K562 (cell line): Measurements from ENCODE around the gene ATP9A. TPM values are rescaled to one million over a fixed set of nuclear protein-coding genes. Genes with fewer than 3 reads are reported as not detected.

Experiments used
- ADNP ChIP-seq: fragments of 200-800 bp; sonication (Bioruptor generic); IDR thresholded peaks from 2 replicates; pipeline ENCODE4 v1.6.1; 2016; ENCODE audit warnings: missing genetic modification characterization, missing compliant biosample characterization
- ATF1 ChIP-seq, 2 experiments: fragments of 450-650 bp in 1 of 2; IDR thresholded peaks; 2 replicates each; pipeline ENCODE4 v1.6.1; 2016; ENCODE audit warnings: missing compliant biosample characterization in 1 of 2, missing genetic modification characterization in 1 of 2
- GABPA ChIP-seq: fragments of 200-800 bp; sonication (Bioruptor generic); conservative IDR thresholded peaks from 2 replicates; pipeline ENCODE4 v1.6.1; 2016; ENCODE audit warnings: low read depth, missing genetic modification characterization, missing compliant biosample characterization
- GABPB1 ChIP-seq: sonication (generic); formaldehyde crosslinking; IDR thresholded peaks from 2 replicates; pipeline ENCODE4 v1.8.0; 2022; ENCODE audit warnings: mild to moderate bottlenecking, missing genetic modification reagents
- HDAC3 ChIP-seq: fragments of 450-650 bp; IDR thresholded peaks from 2 replicates; pipeline ENCODE4 v1.6.1; 2018; ENCODE audit warnings: borderline replicate concordance, mild to moderate bottlenecking, moderate library complexity; ENCODE audit not compliant: partially characterized antibody
- HDGF ChIP-seq: fragments of 450-650 bp; IDR thresholded peaks from 2 replicates; pipeline ENCODE4 v1.6.1; 2016
- MCM2 ChIP-seq: fragments of 450-650 bp; IDR thresholded peaks from 2 replicates; pipeline ENCODE4 v1.6.1; 2017; ENCODE audit warnings: low read depth, mild to moderate bottlenecking
- NCOA2 ChIP-seq, 2 experiments: fragments of 450-650 bp; IDR thresholded peaks; 2 replicates each; pipeline ENCODE4 v1.6.1; 2018; ENCODE audit warnings: mild to moderate bottlenecking in 2 of 2, moderate library complexity in 1 of 2; ENCODE audit not compliant: partially characterized antibody in 2 of 2
- NCOA6 ChIP-seq: fragments of 450-650 bp; IDR thresholded peaks from 2 replicates; pipeline ENCODE4 v1.6.1; 2017; ENCODE audit warnings: mild to moderate bottlenecking
- NCOR1 ChIP-seq: fragments of 450-650 bp; IDR thresholded peaks from 2 replicates; pipeline ENCODE4 v1.6.1; 2016; ENCODE audit warnings: mild to moderate bottlenecking, moderate library complexity
- PHF20 ChIP-seq: fragments of 450-650 bp; IDR thresholded peaks from 2 replicates; pipeline ENCODE4 v1.6.1; 2018; ENCODE audit not compliant: partially characterized antibody
- RCOR1 ChIP-seq, 2 experiments: IDR thresholded peaks; 2 replicates each; pipeline ENCODE4 v1.6.1; 2012; ENCODE audit warnings: low read depth in 2 of 2, low read length in 2 of 2, borderline replicate concordance in 1 of 2, improper control_type of control experiment in 1 of 2
- TAF15 ChIP-seq: fragments of 200-400 bp; formaldehyde crosslinking; IDR thresholded peaks from 2 replicates; pipeline ENCODE4 v1.6.1; 2017; ENCODE audit warnings: mild to moderate bottlenecking, low read depth, low read length, moderate library complexity
- WHSC1 ChIP-seq: IDR thresholded peaks from one replicate; pipeline ENCODE4 v1.6.1; 2012; ENCODE audit warnings: low read length, control low read depth, inconsistent platforms
- XRCC5 ChIP-seq: fragments of 200-400 bp; formaldehyde crosslinking; IDR thresholded peaks from 2 replicates; pipeline ENCODE4 v1.6.1; 2017; ENCODE audit warnings: low read depth, mild to moderate bottlenecking, low read length
- YY1 ChIP-seq, 3 experiments: IDR thresholded peaks; 2 replicates each; pipeline ENCODE4 v1.6.1; 2011; ENCODE audit warnings: low read length in 2 of 3, mild to moderate bottlenecking in 2 of 3, moderate library complexity in 2 of 3, borderline replicate concordance in 1 of 3, control low read depth in 1 of 3, low read depth in 1 of 3; ENCODE audit not compliant: insufficient read depth in 3 of 3, insufficient replicate concordance in 2 of 3, control insufficient read depth in 1 of 3, insufficient read length in 1 of 3; ENCODE audit errors: extremely low read depth in 1 of 3
- polyA plus RNA-seq, 8 experiments: library from polyadenylated mRNA; depleted of rRNA in 4 of 8; stranded (reverse) in 5 of 8; unstranded in 3 of 8; fragments of >200 nt; fragmentation: Nextera tagmentation in 2 of 8; fragmentation: Illumina TruSeq in 1 of 8; extraction: Ambion mirVana in 2 of 8; extraction: Trizol in 1 of 8; gene quantifications; 2 replicates each; pipeline versions ENCODE4 v1.2.1 to v1.2.3, GENCODE V29; 2011 to 2014; ENCODE audit warnings: inconsistent platforms in 1 of 8, missing spikeins in 1 of 8
- total RNA-seq, 7 experiments: library from RNA; depleted of rRNA in 6 of 7; stranded (reverse); fragments of >200 nt in 6 of 7; fragmentation: Illumina TruSeq in 2 of 7; extraction: Trizol in 2 of 7; gene quantifications; 2 replicates each; pipeline versions ENCODE4 v1.2.1 to v1.2.3, GENCODE V29; 2011 to 2021; ENCODE audit warnings: low replicate concordance in 1 of 7
- TF ChIP-seq, protein P1 (sequence below), 2 experiments: fragments of 200-800 bp in 1 of 2; sonication (Bioruptor generic) in 1 of 2; sonication (generic) in 1 of 2; formaldehyde crosslinking in 1 of 2; IDR thresholded peaks in 1 of 2; conservative IDR thresholded peaks in 1 of 2; 2 replicates each; pipeline versions ENCODE4 v1.5.0 to v1.6.1; 2016 to 2020; ENCODE audit warnings: missing compliant biosample characterization in 1 of 2, missing genetic modification characterization in 1 of 2, missing genetic modification reagents in 1 of 2
- TF ChIP-seq, protein P2 (sequence below): sonication (generic); formaldehyde crosslinking; IDR thresholded peaks from 2 replicates; pipeline ENCODE4 v1.8.0; 2022; ENCODE audit warnings: mild to moderate bottlenecking, missing genetic modification reagents
- TF ChIP-seq, protein P3 (sequence below), 2 experiments: fragments of 450-650 bp in 1 of 2; sonication (generic) in 1 of 2; formaldehyde crosslinking in 1 of 2; IDR thresholded peaks in 1 of 2; conservative IDR thresholded peaks in 1 of 2; 2 replicates each; pipeline versions ENCODE4 v1.6.1 to v1.8.1; 2016 to 2023; ENCODE audit warnings: mild to moderate bottlenecking in 2 of 2, moderate library complexity in 2 of 2, inconsistent platforms in 1 of 2, missing genetic modification reagents in 1 of 2
- TF ChIP-seq, protein P4 (sequence below): fragments of 450-650 bp; IDR thresholded peaks from 2 replicates; pipeline ENCODE4 v1.6.1; 2016

ATP9A gene
- total and polyA plus RNA-seq, 9 of the 15 experiments (the other 6 are each of a cell fraction or from before 2014, with no cell fraction given) = 0.18 to 0.62 (median 0.29) TPM

DNA sequence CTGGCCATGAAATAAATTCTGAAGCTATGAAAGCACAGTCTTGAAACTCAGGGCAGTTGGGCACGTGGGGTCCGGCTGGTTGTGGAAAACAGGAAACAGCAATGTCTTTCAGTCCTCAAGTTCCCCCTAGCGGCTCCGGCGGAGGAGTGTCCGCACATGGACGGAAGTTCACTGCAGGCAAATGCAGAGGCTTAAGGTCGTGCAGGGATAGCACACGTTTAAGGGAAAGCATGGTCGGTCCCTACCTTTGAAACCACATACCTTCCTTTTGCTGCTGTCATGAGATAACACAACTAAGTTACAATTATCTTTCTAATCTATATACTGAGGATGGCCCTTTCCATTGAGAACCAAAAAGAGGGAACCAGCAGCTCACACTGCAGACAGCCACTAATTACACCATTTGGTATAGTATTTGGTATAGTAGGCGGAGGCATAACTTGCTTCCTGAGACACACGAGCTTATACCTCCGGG lies 173.1 kb downstream of the ATP9A start (continued):
- TF ChIP-seq, protein P1, sequence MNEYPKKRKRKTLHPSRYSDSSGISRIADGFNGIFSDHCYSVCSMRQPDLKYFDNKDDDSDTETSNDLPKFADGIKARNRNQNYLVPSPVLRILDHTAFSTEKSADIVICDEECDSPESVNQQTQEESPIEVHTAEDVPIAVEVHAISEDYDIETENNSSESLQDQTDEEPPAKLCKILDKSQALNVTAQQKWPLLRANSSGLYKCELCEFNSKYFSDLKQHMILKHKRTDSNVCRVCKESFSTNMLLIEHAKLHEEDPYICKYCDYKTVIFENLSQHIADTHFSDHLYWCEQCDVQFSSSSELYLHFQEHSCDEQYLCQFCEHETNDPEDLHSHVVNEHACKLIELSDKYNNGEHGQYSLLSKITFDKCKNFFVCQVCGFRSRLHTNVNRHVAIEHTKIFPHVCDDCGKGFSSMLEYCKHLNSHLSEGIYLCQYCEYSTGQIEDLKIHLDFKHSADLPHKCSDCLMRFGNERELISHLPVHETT (CRISPR knock-in tag; conservative IDR thresholded peaks at IDR 0.05 in 1 of 2, IDR thresholded peaks at IDR 0.05 in 1 of 2) = peak in 1 of 2 experiments; percentile 69; a peak in 1 of 4 replicates
- TF ChIP-seq ATF1 (CRISPR knock-in tag; IDR thresholded peaks at IDR 0.05) = no peak
- peak; percentile 36 for TF ChIP-seq ATF1 (tag; IDR thresholded peaks at IDR 0.05)
- TF ChIP-seq, protein P2, sequence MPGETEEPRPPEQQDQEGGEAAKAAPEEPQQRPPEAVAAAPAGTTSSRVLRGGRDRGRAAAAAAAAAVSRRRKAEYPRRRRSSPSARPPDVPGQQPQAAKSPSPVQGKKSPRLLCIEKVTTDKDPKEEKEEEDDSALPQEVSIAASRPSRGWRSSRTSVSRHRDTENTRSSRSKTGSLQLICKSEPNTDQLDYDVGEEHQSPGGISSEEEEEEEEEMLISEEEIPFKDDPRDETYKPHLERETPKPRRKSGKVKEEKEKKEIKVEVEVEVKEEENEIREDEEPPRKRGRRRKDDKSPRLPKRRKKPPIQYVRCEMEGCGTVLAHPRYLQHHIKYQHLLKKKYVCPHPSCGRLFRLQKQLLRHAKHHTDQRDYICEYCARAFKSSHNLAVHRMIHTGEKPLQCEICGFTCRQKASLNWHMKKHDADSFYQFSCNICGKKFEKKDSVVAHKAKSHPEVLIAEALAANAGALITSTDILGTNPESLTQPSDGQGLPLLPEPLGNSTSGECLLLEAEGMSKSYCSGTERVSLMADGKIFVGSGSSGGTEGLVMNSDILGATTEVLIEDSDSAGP (CRISPR knock-in tag) = 0 out of 2 replicates have a peak, but pooled peaks have one; percentile 7
- TF ChIP-seq MCM2 = no peak
- no peak for TF ChIP-seq HDGF
- TF ChIP-seq PHF20 = peak; percentile 40
- 0 out of 2 replicates have a peak, but pooled peaks have one; percentile 15 for TF ChIP-seq NCOR1
- TF ChIP-seq HDAC3 = peak; percentile 30
- TF ChIP-seq TAF15 = no peak
- TF ChIP-seq, protein P3, sequence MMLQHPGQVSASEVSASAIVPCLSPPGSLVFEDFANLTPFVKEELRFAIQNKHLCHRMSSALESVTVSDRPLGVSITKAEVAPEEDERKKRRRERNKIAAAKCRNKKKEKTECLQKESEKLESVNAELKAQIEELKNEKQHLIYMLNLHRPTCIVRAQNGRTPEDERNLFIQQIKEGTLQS (IDR thresholded peaks at IDR 0.05) = no peak
- TF ChIP-seq, protein P3 (CRISPR knock-in tag; conservative IDR thresholded peaks at IDR 0.05) = peak; percentile 38; the same call in 1 of the 2 replicates
- peak in 2 of 3 experiments; percentile 49 to 57 for TF ChIP-seq YY1 (IDR thresholded peaks at IDR 0.05; ENCODE audit: borderline replicate concordance in 1 of 3, control insufficient read depth in 1 of 3, extremely low read depth in 1 of 3, insufficient read depth in 3 of 3, insufficient read length in 1 of 3, insufficient replicate concordance in 2 of 3, low read depth in 1 of 3, low read length in 2 of 3)
- TF ChIP-seq XRCC5 = peak; percentile 93; the same call in 1 of the 2 replicates
- TF ChIP-seq, protein P4, sequence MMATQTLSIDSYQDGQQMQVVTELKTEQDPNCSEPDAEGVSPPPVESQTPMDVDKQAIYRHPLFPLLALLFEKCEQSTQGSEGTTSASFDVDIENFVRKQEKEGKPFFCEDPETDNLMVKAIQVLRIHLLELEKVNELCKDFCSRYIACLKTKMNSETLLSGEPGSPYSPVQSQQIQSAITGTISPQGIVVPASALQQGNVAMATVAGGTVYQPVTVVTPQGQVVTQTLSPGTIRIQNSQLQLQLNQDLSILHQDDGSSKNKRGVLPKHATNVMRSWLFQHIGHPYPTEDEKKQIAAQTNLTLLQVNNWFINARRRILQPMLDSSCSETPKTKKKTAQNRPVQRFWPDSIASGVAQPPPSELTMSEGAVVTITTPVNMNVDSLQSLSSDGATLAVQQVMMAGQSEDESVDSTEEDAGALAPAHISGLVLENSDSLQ = no peak
- TF ChIP-seq WHSC1 = no peak
- TF ChIP-seq GABPA = peak; percentile 76
- 0 out of 4 replicates have a peak, but pooled peaks of 1 of the 2 experiments have one; percentile 33 for TF ChIP-seq RCOR1 (IDR thresholded peaks at IDR 0.05; ENCODE audit: borderline replicate concordance in 1 of 2, low read depth in 2 of 2, low read length in 2 of 2)
- TF ChIP-seq GABPB1 = peak; percentile 83
- TF ChIP-seq ADNP (tag) = no peak
- no peak for TF ChIP-seq NCOA2 (IDR thresholded peaks at IDR 0.05; ENCODE audit: partially characterized antibody in 2 of 2)
- TF ChIP-seq NCOA6 = no peak
